ENCODE measurements around the gene SOX4.
A peak's percentile ranks its signal among the peaks of the same experiment; 100 is the strongest.

Gene SOX4

DNA sequence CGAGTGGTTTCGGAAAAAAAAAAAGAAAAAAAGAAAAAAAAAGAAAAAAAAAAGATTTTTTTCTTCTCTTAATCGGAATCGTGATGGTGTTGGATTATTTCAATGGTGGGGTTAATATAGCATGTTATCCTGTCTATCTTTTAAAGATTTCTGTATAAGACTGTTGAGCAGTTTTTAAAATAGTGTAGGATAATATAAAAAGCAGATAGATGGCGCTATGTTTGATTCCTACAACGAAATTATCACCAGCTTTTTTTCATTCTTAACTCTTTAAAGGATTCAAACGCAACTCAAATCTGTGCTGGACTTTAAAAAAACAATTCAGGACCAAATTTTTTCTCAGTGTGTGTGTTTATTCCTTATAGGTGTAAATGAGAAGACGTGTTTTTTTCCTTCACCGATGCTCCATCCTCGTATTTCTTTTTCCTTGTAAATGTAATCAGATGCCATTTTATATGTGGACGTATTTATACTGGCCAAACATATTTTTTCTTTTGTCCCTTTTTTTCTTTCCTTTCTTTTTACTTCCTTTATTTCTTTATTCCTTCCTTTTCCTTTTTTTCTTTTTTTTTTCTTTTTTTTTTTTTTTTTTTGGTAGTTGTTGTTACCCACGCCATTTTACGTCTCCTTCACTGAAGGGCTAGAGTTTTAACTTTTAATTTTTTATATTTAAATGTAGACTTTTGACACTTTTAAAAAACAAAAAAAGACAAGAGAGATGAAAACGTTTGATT is 3.6 kb downstream of the SOX4 start (continued):
- no peak for TF ChIP-seq ZNF423 (tag by site-specific recombination; IDR thresholded peaks at IDR 0.05)
- no peak for TF ChIP-seq ZNF585B (tag by site-specific recombination; IDR thresholded peaks at IDR 0.05)
- no peak for TF ChIP-seq ZNF530 (tag by site-specific recombination; IDR thresholded peaks at IDR 0.05; ENCODE audit: low read depth)
- TF ChIP-seq ZIC2 (tag by site-specific recombination; IDR thresholded peaks at IDR 0.05): no peak
- peak; percentile 33; the same call in 1 of the 2 replicates for TF ChIP-seq ZNF610 (tag by site-specific recombination; IDR thresholded peaks at IDR 0.05; ENCODE audit: borderline replicate concordance)
- TF ChIP-seq ZNF571 (tag by site-specific recombination; IDR thresholded peaks at IDR 0.05): no peak
- TF ChIP-seq, protein P1, sequence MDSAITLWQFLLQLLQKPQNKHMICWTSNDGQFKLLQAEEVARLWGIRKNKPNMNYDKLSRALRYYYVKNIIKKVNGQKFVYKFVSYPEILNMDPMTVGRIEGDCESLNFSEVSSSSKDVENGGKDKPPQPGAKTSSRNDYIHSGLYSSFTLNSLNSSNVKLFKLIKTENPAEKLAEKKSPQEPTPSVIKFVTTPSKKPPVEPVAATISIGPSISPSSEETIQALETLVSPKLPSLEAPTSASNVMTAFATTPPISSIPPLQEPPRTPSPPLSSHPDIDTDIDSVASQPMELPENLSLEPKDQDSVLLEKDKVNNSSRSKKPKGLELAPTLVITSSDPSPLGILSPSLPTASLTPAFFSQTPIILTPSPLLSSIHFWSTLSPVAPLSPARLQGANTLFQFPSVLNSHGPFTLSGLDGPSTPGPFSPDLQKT (IDR thresholded peaks at IDR 0.05; ENCODE audit: borderline replicate concordance, low read depth, low read length): no peak
- peak; percentile 34; the same call in 1 of the 2 replicates for TF ChIP-seq PRDM1 (tag by site-specific recombination; IDR thresholded peaks at IDR 0.05)
- TF ChIP-seq ZBTB21 (tag by site-specific recombination; IDR thresholded peaks at IDR 0.05): no peak

DNA sequence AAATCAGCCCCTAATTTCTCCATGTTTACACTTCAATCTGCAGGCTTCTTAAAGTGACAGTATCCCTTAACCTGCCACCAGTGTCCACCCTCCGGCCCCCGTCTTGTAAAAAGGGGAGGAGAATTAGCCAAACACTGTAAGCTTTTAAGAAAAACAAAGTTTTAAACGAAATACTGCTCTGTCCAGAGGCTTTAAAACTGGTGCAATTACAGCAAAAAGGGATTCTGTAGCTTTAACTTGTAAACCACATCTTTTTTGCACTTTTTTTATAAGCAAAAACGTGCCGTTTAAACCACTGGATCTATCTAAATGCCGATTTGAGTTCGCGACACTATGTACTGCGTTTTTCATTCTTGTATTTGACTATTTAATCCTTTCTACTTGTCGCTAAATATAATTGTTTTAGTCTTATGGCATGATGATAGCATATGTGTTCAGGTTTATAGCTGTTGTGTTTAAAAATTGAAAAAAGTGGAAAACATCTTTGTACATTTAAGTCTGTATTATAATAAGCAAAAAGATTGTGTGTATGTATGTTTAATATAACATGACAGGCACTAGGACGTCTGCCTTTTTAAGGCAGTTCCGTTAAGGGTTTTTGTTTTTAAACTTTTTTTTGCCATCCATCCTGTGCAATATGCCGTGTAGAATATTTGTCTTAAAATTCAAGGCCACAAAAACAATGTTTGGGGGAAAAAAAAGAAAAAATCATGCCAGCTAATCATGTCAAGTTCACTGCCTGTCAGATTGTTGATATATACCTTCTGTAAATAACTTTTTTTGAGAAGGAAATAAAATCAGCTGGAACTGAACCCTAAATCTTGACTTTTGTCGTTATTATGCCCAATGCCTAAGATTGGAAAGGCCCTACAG is 4.5 kb downstream of the SOX4 start:
- ChIA-PET POLR2A (interaction anchor here (0.6 to 8.8 kb wide), 10 partner anchors 9 to 400 kb away, joined by 3 to 141 read pairs (median 4); no protein-coding TSS in a partner anchor), CTCF (interaction anchor here (0.6 to 0.8 kb wide), 6 partner anchors 22 to 754 kb away, joined by 3 to 4 read pairs (median 4); no protein-coding TSS in a partner anchor)
- Histone ChIP-seq H3K9me3 (ENCODE audit: control insufficient read depth, insufficient read depth, low read depth, low read length) (no peaks in the 10 kb centered on the region), H3K27ac (ENCODE audit: extremely low read depth, low read depth, low read length) (peak overlapping the region; percentile 99), H3K4me1 (ENCODE audit: control insufficient read depth, insufficient read depth, low read length) (peaks cover 12% of the 10 kb centered on the region), H3K4me3 (ENCODE audit: low read depth, low read length) (peak overlapping the region; percentile 55), H3K36me3 (ENCODE audit: control insufficient read depth in 2 of 2, insufficient read depth in 1 of 2, low read length in 2 of 2) (peaks cover 22 to 40% of the 10 kb centered on the region in 2 experiments)
- TF ChIP-seq, protein P2, sequence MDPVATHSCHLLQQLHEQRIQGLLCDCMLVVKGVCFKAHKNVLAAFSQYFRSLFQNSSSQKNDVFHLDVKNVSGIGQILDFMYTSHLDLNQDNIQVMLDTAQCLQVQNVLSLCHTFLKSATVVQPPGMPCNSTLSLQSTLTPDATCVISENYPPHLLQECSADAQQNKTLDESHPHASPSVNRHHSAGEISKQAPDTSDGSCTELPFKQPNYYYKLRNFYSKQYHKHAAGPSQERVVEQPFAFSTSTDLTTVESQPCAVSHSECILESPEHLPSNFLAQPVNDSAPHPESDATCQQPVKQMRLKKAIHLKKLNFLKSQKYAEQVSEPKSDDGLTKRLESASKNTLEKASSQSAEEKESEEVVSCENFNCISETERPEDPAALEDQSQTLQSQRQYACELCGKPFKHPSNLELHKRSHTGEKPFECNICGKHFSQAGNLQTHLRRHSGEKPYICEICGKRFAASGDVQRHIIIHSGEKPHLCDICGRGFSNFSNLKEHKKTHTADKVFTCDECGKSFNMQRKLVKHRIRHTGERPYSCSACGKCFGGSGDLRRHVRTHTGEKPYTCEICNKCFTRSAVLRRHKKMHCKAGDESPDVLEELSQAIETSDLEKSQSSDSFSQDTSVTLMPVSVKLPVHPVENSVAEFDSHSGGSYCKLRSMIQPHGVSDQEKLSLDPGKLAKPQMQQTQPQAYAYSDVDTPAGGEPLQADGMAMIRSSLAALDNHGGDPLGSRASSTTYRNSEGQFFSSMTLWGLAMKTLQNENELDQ (tag by site-specific recombination; IDR thresholded peaks at IDR 0.05; ENCODE audit: low read depth): no peak
- TF ChIP-seq ZNF501 (tag by site-specific recombination; IDR thresholded peaks at IDR 0.05) (no peak), ZNF37A (tag by site-specific recombination; IDR thresholded peaks at IDR 0.05) (no peak), ZNF791 (tag by site-specific recombination; IDR thresholded peaks at IDR 0.05) (no peak), ZBTB48 (tag by site-specific recombination; IDR thresholded peaks at IDR 0.05) (no peak), ZNF677 (tag by site-specific recombination; IDR thresholded peaks at IDR 0.05) (no peak), ZSCAN30 (tag by site-specific recombination; IDR thresholded peaks at IDR 0.05) (no peak), ZNF660 (tag by site-specific recombination; IDR thresholded peaks at IDR 0.05) (0 out of 2 replicates have a peak, but pooled peaks have one; percentile 11)
- TF ChIP-seq, protein P3, sequence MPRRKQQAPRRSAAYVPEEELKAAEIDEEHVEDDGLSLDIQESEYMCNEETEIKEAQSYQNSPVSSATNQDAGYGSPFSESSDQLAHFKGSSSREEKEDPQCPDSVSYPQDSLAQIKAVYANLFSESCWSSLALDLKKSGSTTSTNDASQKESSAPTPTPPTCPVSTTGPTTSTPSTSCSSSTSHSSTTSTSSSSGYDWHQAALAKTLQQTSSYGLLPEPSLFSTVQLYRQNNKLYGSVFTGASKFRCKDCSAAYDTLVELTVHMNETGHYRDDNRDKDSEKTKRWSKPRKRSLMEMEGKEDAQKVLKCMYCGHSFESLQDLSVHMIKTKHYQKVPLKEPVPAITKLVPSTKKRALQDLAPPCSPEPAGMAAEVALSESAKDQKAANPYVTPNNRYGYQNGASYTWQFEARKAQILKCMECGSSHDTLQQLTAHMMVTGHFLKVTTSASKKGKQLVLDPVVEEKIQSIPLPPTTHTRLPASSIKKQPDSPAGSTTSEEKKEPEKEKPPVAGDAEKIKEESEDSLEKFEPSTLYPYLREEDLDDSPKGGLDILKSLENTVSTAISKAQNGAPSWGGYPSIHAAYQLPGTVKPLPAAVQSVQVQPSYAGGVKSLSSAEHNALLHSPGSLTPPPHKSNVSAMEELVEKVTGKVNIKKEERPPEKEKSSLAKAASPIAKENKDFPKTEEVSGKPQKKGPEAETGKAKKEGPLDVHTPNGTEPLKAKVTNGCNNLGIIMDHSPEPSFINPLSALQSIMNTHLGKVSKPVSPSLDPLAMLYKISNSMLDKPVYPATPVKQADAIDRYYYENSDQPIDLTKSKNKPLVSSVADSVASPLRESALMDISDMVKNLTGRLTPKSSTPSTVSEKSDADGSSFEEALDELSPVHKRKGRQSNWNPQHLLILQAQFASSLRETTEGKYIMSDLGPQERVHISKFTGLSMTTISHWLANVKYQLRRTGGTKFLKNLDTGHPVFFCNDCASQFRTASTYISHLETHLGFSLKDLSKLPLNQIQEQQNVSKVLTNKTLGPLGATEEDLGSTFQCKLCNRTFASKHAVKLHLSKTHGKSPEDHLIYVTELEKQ (tag by site-specific recombination; IDR thresholded peaks at IDR 0.05; ENCODE audit: borderline replicate concordance): no peak
- TF ChIP-seq, protein P4, sequence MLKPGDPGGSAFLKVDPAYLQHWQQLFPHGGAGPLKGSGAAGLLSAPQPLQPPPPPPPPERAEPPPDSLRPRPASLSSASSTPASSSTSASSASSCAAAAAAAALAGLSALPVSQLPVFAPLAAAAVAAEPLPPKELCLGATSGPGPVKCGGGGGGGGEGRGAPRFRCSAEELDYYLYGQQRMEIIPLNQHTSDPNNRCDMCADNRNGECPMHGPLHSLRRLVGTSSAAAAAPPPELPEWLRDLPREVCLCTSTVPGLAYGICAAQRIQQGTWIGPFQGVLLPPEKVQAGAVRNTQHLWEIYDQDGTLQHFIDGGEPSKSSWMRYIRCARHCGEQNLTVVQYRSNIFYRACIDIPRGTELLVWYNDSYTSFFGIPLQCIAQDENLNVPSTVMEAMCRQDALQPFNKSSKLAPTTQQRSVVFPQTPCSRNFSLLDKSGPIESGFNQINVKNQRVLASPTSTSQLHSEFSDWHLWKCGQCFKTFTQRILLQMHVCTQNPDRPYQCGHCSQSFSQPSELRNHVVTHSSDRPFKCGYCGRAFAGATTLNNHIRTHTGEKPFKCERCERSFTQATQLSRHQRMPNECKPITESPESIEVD (tag by site-specific recombination; IDR thresholded peaks at IDR 0.05): 0 out of 2 replicates have a peak, but pooled peaks have one; percentile 5
